ENCODE results near the gene TMEM184C.
A peak's percentile ranks its signal among the peaks of the same experiment; 100 is the strongest.

TMEM184C gene

GRCh38 chr4:147590249-147590920 lies 26.8 kb upstream of the TMEM184C start:
- Histone ChIP-seq H3K9ac (ENCODE audit: low read depth, low read length) (no peak overlapping the region), H3K4me1 (ENCODE audit: insufficient read depth, low read length) (no peaks in the 10 kb centered on the region), H3K9me3 (ENCODE audit: control insufficient read depth, insufficient read depth, low read length) (no peaks in the 10 kb centered on the region; the same call in 1 of the 2 replicates), H3K36me3 (ENCODE audit: insufficient read depth, low read length) (no peaks in the 10 kb centered on the region)

GRCh38 chr4:147591106-147591505 lies 26.1 kb upstream of the TMEM184C start:
- Histone ChIP-seq H3K9me3 (ENCODE audit: control insufficient read depth, insufficient read depth, low read length) (no peaks in the 10 kb centered on the region), H3K36me3 (ENCODE audit: insufficient read depth, low read length) (no peaks in the 10 kb centered on the region), H3K4me1 (ENCODE audit: insufficient read depth, low read length) (no peaks in the 10 kb centered on the region), H3K9ac (ENCODE audit: low read depth, low read length) (no peak overlapping the region)

GRCh38 chr4:147594107-147594506 lies 23.1 kb upstream of the TMEM184C start:
- Histone ChIP-seq H3K4me1 (ENCODE audit: insufficient read depth, low read length) (no peaks in the 10 kb centered on the region), H3K36me3 (ENCODE audit: insufficient read depth, low read length) (no peaks in the 10 kb centered on the region), H3K9me3 (ENCODE audit: control insufficient read depth, insufficient read depth, low read length) (no peaks in the 10 kb centered on the region), H3K9ac (ENCODE audit: low read depth, low read length) (no peak overlapping the region)

- H3K9ac ChIP-seq (ENCODE audit: low read depth, low read length) = no peak overlapping the region
- no peaks in the 10 kb centered on the region for H3K9me3 ChIP-seq (ENCODE audit: control insufficient read depth, insufficient read depth, low read length)
- no peaks in the 10 kb centered on the region for H3K36me3 ChIP-seq (ENCODE audit: insufficient read depth, low read length)
- 0 out of 2 replicates have a peak, but pooled peaks cover 1% of the 10 kb centered on the region for H3K4me1 ChIP-seq (ENCODE audit: insufficient read depth, low read length)
These were observed 22.6 kb upstream of the TMEM184C start for GRCh38 chr4:147594578-147594977.

- 0 out of 2 replicates have a peak, but pooled peaks cover 5% of the 10 kb centered on the region for H3K4me1 ChIP-seq (ENCODE audit: insufficient read depth, low read length)
- H3K36me3 ChIP-seq (ENCODE audit: insufficient read depth, low read length) = no peaks in the 10 kb centered on the region
- no peak overlapping the region for H3K9ac ChIP-seq (ENCODE audit: low read depth, low read length)
- H3K9me3 ChIP-seq (ENCODE audit: control insufficient read depth, insufficient read depth, low read length) = no peaks in the 10 kb centered on the region
These were observed 20.8 kb upstream of the TMEM184C start for GRCh38 chr4:147596377-147596776.

GRCh38 chr4:147596981-147597380 lies 20.2 kb upstream of the TMEM184C start:
- Histone ChIP-seq H3K9ac (ENCODE audit: low read depth, low read length) (no peak overlapping the region), H3K36me3 (ENCODE audit: insufficient read depth, low read length) (no peaks in the 10 kb centered on the region), H3K4me1 (ENCODE audit: insufficient read depth, low read length) (0 out of 2 replicates have a peak, but pooled peaks cover 5% of the 10 kb centered on the region), H3K9me3 (ENCODE audit: control insufficient read depth, insufficient read depth, low read length) (no peaks in the 10 kb centered on the region)

- Histone ChIP-seq H3K4me1 (ENCODE audit: insufficient read depth, low read length) (0 out of 2 replicates have a peak, but pooled peaks cover 5% of the 10 kb centered on the region), H3K9ac (ENCODE audit: low read depth, low read length) (no peak overlapping the region), H3K9me3 (ENCODE audit: control insufficient read depth, insufficient read depth, low read length) (no peaks in the 10 kb centered on the region), H3K36me3 (ENCODE audit: insufficient read depth, low read length) (no peaks in the 10 kb centered on the region)
These were observed 19.6 kb upstream of the TMEM184C start for GRCh38 chr4:147597561-147597960.

- no peaks in the 10 kb centered on the region for H3K36me3 ChIP-seq (ENCODE audit: insufficient read depth, low read length)
- no peaks in the 10 kb centered on the region for H3K9me3 ChIP-seq (ENCODE audit: control insufficient read depth, insufficient read depth, low read length)
- no peak overlapping the region for H3K9ac ChIP-seq (ENCODE audit: low read depth, low read length)
- 0 out of 2 replicates have a peak, but pooled peaks cover 5% of the 10 kb centered on the region for H3K4me1 ChIP-seq (ENCODE audit: insufficient read depth, low read length)
These were observed 18.0 kb upstream of the TMEM184C start for GRCh38 chr4:147599206-147599605.

- Histone ChIP-seq H3K36me3 (ENCODE audit: insufficient read depth, low read length) (no peaks in the 10 kb centered on the region), H3K4me1 (ENCODE audit: insufficient read depth, low read length) (0 out of 2 replicates have a peak, but pooled peaks cover 5% of the 10 kb centered on the region), H3K9ac (ENCODE audit: low read depth, low read length) (no peak overlapping the region), H3K9me3 (ENCODE audit: control insufficient read depth, insufficient read depth, low read length) (no peaks in the 10 kb centered on the region)
These were observed 17.4 kb upstream of the TMEM184C start for GRCh38 chr4:147599769-147600168.

GRCh38 chr4:147605499-147605898 lies 11.7 kb upstream of the TMEM184C start:
- no peak overlapping the region for H3K9ac ChIP-seq (ENCODE audit: low read depth, low read length)
- no peaks in the 10 kb centered on the region for H3K4me1 ChIP-seq (ENCODE audit: insufficient read depth, low read length)
- H3K36me3 ChIP-seq (ENCODE audit: insufficient read depth, low read length) = no peaks in the 10 kb centered on the region
- no peaks in the 10 kb centered on the region for H3K9me3 ChIP-seq (ENCODE audit: control insufficient read depth, insufficient read depth, low read length)

GRCh38 chr4:147607471-147607870 lies 9.7 kb upstream of the TMEM184C start:
- H3K4me1 ChIP-seq (ENCODE audit: insufficient read depth, low read length) = no peaks in the 10 kb centered on the region
- no peak overlapping the region for H3K9ac ChIP-seq (ENCODE audit: low read depth, low read length)
- no peaks in the 10 kb centered on the region for H3K9me3 ChIP-seq (ENCODE audit: control insufficient read depth, insufficient read depth, low read length)
- H3K36me3 ChIP-seq (ENCODE audit: insufficient read depth, low read length) = no peaks in the 10 kb centered on the region

GRCh38 chr4:147610686-147611085 lies 6.5 kb upstream of the TMEM184C start:
- Histone ChIP-seq H3K4me1 (ENCODE audit: insufficient read depth, low read length) (no peaks in the 10 kb centered on the region), H3K9me3 (ENCODE audit: control insufficient read depth, insufficient read depth, low read length) (no peaks in the 10 kb centered on the region), H3K9ac (ENCODE audit: low read depth, low read length) (no peak overlapping the region), H3K36me3 (ENCODE audit: insufficient read depth, low read length) (no peaks in the 10 kb centered on the region)

GRCh38 chr4:147616849-147617172 lies 386 bp upstream of the TMEM184C start:
- no peaks in the 10 kb centered on the region for H3K36me3 ChIP-seq (ENCODE audit: insufficient read depth, low read length)
- H3K9me3 ChIP-seq (ENCODE audit: control insufficient read depth, insufficient read depth, low read length) = no peaks in the 10 kb centered on the region
- H3K4me1 ChIP-seq (ENCODE audit: insufficient read depth, low read length) = no peaks in the 10 kb centered on the region
- peak overlapping the region; percentile 95 for H3K9ac ChIP-seq (ENCODE audit: low read depth, low read length)

- no peaks in the 10 kb centered on the region for H3K4me1 ChIP-seq (ENCODE audit: insufficient read depth, low read length)
- no peaks in the 10 kb centered on the region for H3K36me3 ChIP-seq (ENCODE audit: insufficient read depth, low read length)
- H3K9ac ChIP-seq (ENCODE audit: low read depth, low read length) = peak overlapping the region; percentile 95
- H3K9me3 ChIP-seq (ENCODE audit: control insufficient read depth, insufficient read depth, low read length) = no peaks in the 10 kb centered on the region
These were observed 869 bp downstream of the TMEM184C start for GRCh38 chr4:147617841-147618691.

GRCh38 chr4:147620315-147620714 lies 3.1 kb downstream of the TMEM184C start:
- no peaks in the 10 kb centered on the region for H3K9me3 ChIP-seq (ENCODE audit: control insufficient read depth, insufficient read depth, low read length)
- no peak overlapping the region for H3K9ac ChIP-seq (ENCODE audit: low read depth, low read length)
- no peaks in the 10 kb centered on the region for H3K4me1 ChIP-seq (ENCODE audit: insufficient read depth, low read length)
- no peaks in the 10 kb centered on the region for H3K36me3 ChIP-seq (ENCODE audit: insufficient read depth, low read length)
